Rectal smooth muscle tissue (tissue), 1 donor: Measurements from ENCODE around the gene TENT4B.

ENCODE experiments used
- H3K27ac ChIP-seq: one replicate; pipeline ENCODE4 v1.7.0; 2013; ENCODE audit warnings: low read depth, low read length, inconsistent platforms
- H3K27me3 ChIP-seq: one replicate; pipeline ENCODE4 v1.7.0; 2013; ENCODE audit warnings: low read length; ENCODE audit not compliant: control insufficient read depth, insufficient read depth
- H3K36me3 ChIP-seq: one replicate; pipeline ENCODE4 v1.7.0; 2013; ENCODE audit warnings: low read length; ENCODE audit not compliant: control insufficient read depth, insufficient read depth
- H3K4me1 ChIP-seq: one replicate; pipeline ENCODE4 v1.7.0; 2013; ENCODE audit warnings: low read length; ENCODE audit not compliant: control insufficient read depth, insufficient read depth
- H3K4me3 ChIP-seq: one replicate; pipeline ENCODE4 v1.7.0; 2013; ENCODE audit warnings: low read length
- H3K9ac ChIP-seq: one replicate; pipeline ENCODE4 v1.7.0; 2013; ENCODE audit warnings: low read length

Gene TENT4B

GRCh38 chr16:50275428-50276325 lies 122.6 kb downstream of the TENT4B start:
- Histone ChIP-seq H3K27me3 (no peaks in the 10 kb centered on the region), H3K4me1 (no peaks in the 10 kb centered on the region), H3K4me3 (no peak overlapping the region), H3K36me3 (no peaks in the 10 kb centered on the region), H3K9ac (no peak overlapping the region), H3K27ac (no peak overlapping the region)

GRCh38 chr16:50276326-50276640 lies 123.2 kb downstream of the TENT4B start:
- Histone ChIP-seq H3K36me3 (no peaks in the 10 kb centered on the region), H3K4me3 (no peak overlapping the region), H3K4me1 (no peaks in the 10 kb centered on the region), H3K9ac (no peak overlapping the region), H3K27me3 (no peaks in the 10 kb centered on the region), H3K27ac (no peak overlapping the region)

GRCh38 chr16:50276801-50277555 lies 123.9 kb downstream of the TENT4B start:
- Histone ChIP-seq H3K27ac (no peak overlapping the region), H3K36me3 (no peaks in the 10 kb centered on the region), H3K27me3 (no peaks in the 10 kb centered on the region), H3K4me3 (no peak overlapping the region), H3K9ac (no peak overlapping the region), H3K4me1 (no peaks in the 10 kb centered on the region)

- H3K9ac ChIP-seq = no peak overlapping the region
- no peaks in the 10 kb centered on the region for H3K27me3 ChIP-seq
- H3K4me1 ChIP-seq = no peaks in the 10 kb centered on the region
- no peak overlapping the region for H3K27ac ChIP-seq
- H3K4me3 ChIP-seq = no peak overlapping the region
- no peaks in the 10 kb centered on the region for H3K36me3 ChIP-seq
Measured at GRCh38 chr16:50278251-50278650, 125.1 kb downstream of the TENT4B start.

- no peak overlapping the region for H3K27ac ChIP-seq
- H3K4me3 ChIP-seq = no peak overlapping the region
- H3K36me3 ChIP-seq = no peaks in the 10 kb centered on the region
- H3K9ac ChIP-seq = no peak overlapping the region
- H3K27me3 ChIP-seq = no peaks in the 10 kb centered on the region
- no peaks in the 10 kb centered on the region for H3K4me1 ChIP-seq
Measured at GRCh38 chr16:50279504-50279865, 126.4 kb downstream of the TENT4B start.

GRCh38 chr16:50280932-50281331 lies 127.8 kb downstream of the TENT4B start:
- no peaks in the 10 kb centered on the region for H3K36me3 ChIP-seq
- H3K27me3 ChIP-seq = no peaks in the 10 kb centered on the region
- H3K9ac ChIP-seq = no peak overlapping the region
- H3K27ac ChIP-seq = no peak overlapping the region
- no peak overlapping the region for H3K4me3 ChIP-seq
- no peaks in the 10 kb centered on the region for H3K4me1 ChIP-seq
